Endothelial cell (in vitro differentiated cells): ENCODE data around the gene ZSWIM3. TPM values are rescaled to one million over a fixed set of nuclear protein-coding genes. Genes with fewer than 3 reads are reported as not detected.

Source experiments
- DNase-seq: peaks from one replicate; pipeline ENCODE4 v3.0.0; 2021; ENCODE audit warnings: low spot score
- H3K27ac Mint-ChIP-seq: one replicate; pipeline ENCODE4 v1.8.0; 2021; ENCODE audit warnings: mixed read lengths, inconsistent platforms; ENCODE audit not compliant: unreplicated experiment
- H3K27me3 Mint-ChIP-seq: one replicate; pipeline ENCODE4 v1.8.0; 2021; ENCODE audit warnings: mild to moderate bottlenecking, moderate library complexity, mixed read lengths, inconsistent platforms; ENCODE audit not compliant: unreplicated experiment
- H3K36me3 Mint-ChIP-seq: one replicate; pipeline ENCODE4 v1.8.0; 2021; ENCODE audit warnings: mild to moderate bottlenecking, low read depth, mixed read lengths, inconsistent platforms; ENCODE audit not compliant: unreplicated experiment
- H3K4me1 Mint-ChIP-seq: one replicate; pipeline ENCODE4 v1.8.0; 2021; ENCODE audit warnings: mild to moderate bottlenecking, mixed read lengths, inconsistent platforms; ENCODE audit not compliant: unreplicated experiment
- H3K4me3 Mint-ChIP-seq: one replicate; pipeline ENCODE4 v1.8.0; 2021; ENCODE audit warnings: mild to moderate bottlenecking, mixed read lengths, inconsistent platforms; ENCODE audit not compliant: unreplicated experiment
- H3K9me3 Mint-ChIP-seq: one replicate; pipeline ENCODE4 v1.8.0; 2021; ENCODE audit warnings: mixed read lengths, inconsistent platforms; ENCODE audit not compliant: unreplicated experiment
- CTCF ChIP-seq: fragments of 200-600 bp; sonication (generic); IDR thresholded peaks from one replicate; pipeline ENCODE4 v1.5.0; 2021; ENCODE audit warnings: antibody characterized with exemption; ENCODE audit not compliant: unreplicated experiment
- total RNA-seq: library from RNA; stranded (reverse); fragmentation: NEBNext Ultra II Directional; extraction: Animal tissue kit (Norgen Biotek cat#: 25700); gene quantifications from one replicate; pipeline ENCODE4 v1.2.1, GENCODE V29; 2021; ENCODE audit not compliant: unreplicated experiment

The ZSWIM3 gene
- total RNA-seq, 1 donor from 2014 or later, result 6.7 TPM

GRCh38 chr20:45835825-45836224, 21.6 kb upstream of the ZSWIM3 start:
- H3K36me3 Mint-ChIP-seq, result no peaks in the 10 kb centered on the region
- no peak for DNase-seq
- H3K27me3 Mint-ChIP-seq, result peaks cover 4% of the 10 kb centered on the region
- H3K27ac Mint-ChIP-seq, result no peak overlapping the region
- no peaks in the 10 kb centered on the region for H3K9me3 Mint-ChIP-seq
- no peak for TF ChIP-seq CTCF
- H3K4me3 Mint-ChIP-seq, result no peak overlapping the region
- H3K4me1 Mint-ChIP-seq, result peaks cover 6% of the 10 kb centered on the region

- no peak overlapping the region for H3K4me3 Mint-ChIP-seq
- DNase-seq, result no peak
- peaks cover 6% of the 10 kb centered on the region for H3K4me1 Mint-ChIP-seq
- no peaks in the 10 kb centered on the region for H3K9me3 Mint-ChIP-seq
- no peaks in the 10 kb centered on the region for H3K36me3 Mint-ChIP-seq
- H3K27me3 Mint-ChIP-seq, result peaks cover 4% of the 10 kb centered on the region
- TF ChIP-seq CTCF, result no peak
- H3K27ac Mint-ChIP-seq, result no peak overlapping the region
These were observed 20.6 kb upstream of the ZSWIM3 start for GRCh38 chr20:45836841-45837240.

GRCh38 chr20:45840700-45841198, 16.7 kb upstream of the ZSWIM3 start:
- TF ChIP-seq CTCF, result no peak
- Mint-ChIP-seq H3K9me3 (no peaks in the 10 kb centered on the region), H3K27me3 (no peaks in the 10 kb centered on the region), H3K4me3 (no peak overlapping the region), H3K4me1 (no peaks in the 10 kb centered on the region), H3K36me3 (peaks cover 15% of the 10 kb centered on the region), H3K27ac (no peak overlapping the region)
- no peak for DNase-seq

GRCh38 chr20:45841407-45842129, 15.8 kb upstream of the ZSWIM3 start:
- Mint-ChIP-seq H3K4me3 (no peak overlapping the region), H3K9me3 (no peaks in the 10 kb centered on the region), H3K27ac (no peak overlapping the region), H3K27me3 (no peaks in the 10 kb centered on the region), H3K4me1 (no peaks in the 10 kb centered on the region), H3K36me3 (peaks cover 15% of the 10 kb centered on the region)
- DNase-seq, result no peak
- no peak for TF ChIP-seq CTCF

GRCh38 chr20:45842169-45842812, 15.1 kb upstream of the ZSWIM3 start:
- DNase-seq, result no peak
- H3K27ac Mint-ChIP-seq, result no peak overlapping the region
- no peak overlapping the region for H3K4me3 Mint-ChIP-seq
- TF ChIP-seq CTCF, result no peak
- H3K27me3 Mint-ChIP-seq, result no peaks in the 10 kb centered on the region
- H3K36me3 Mint-ChIP-seq, result peaks cover 15% of the 10 kb centered on the region
- H3K4me1 Mint-ChIP-seq, result no peaks in the 10 kb centered on the region
- H3K9me3 Mint-ChIP-seq, result no peaks in the 10 kb centered on the region
